ENCODE data around the gene TRA2B. TPM values are rescaled to one million over a fixed set of nuclear protein-coding genes. Genes with fewer than 3 reads are reported as not detected.

TRA2B gene
- total RNA-seq, 1 experiment from 2014 or later = 171 TPM

DNA sequence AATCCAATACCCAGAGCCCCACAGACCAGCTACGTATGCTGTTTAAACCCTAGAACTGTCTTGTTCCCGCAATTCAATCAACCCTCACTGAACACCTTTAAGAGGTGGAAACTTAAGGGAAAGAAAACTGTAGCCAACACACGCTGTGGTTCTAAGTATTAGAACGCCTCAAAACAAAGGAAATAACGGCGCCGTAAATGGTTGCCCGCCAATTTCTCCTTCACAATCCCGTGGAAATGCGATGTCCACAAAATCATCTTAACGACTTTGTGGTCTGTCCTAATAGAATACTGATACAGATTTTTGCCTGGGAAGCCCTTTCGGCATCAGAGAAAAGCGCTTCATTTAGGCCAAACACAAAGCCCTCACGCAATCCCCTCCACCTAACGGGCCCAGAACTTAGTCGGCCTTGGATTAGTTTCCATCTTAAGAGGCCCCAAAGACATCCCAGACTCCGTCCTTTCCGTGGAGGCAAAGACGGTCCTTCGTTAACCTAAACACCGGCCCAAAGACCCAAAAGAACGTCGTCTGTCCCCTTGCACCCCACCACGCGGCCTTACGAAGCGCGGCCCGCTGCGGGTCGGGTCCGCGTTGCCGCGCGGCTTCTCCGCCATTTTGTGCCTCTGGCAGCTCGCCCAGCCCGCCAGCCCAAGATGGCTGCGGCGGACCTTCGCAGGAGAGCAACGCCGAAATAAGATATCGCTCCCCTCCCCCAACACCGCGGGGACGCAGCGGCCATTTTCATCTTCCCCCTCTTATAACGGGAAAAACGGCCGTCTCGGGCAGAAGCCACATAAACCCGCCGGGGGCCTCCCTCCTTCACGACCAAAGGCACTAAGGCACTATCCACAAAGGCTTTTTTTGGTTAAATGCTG lies 763 bp downstream of the TRA2B start:
- BruUV-seq (replicated peaks) = TSS peak; percentile 67
- DNase-seq (ENCODE audit: low read depth, low spot score) = peak; percentile 46
- no peaks in the 10 kb centered on the region for H3K27me3 ChIP-seq (ENCODE audit: control insufficient read depth, insufficient read depth, low read length)
- peak; percentile 80 for ATAC-seq
- ChIA-PET POLR2A (interaction anchor here (0.6 to 1.2 kb wide), 7 partner anchors 10 to 847 kb away, joined by 3 to 11 read pairs (median 3); partner anchors contain the start of gene DNAJB11), CTCF (no interaction called here)
- peaks cover 22% of the 10 kb centered on the region for H3K4me1 ChIP-seq (ENCODE audit: control insufficient read depth, insufficient read depth, low read length)
- TF ChIP-seq TCF7L2 (IDR thresholded peaks at IDR 0.05; ENCODE audit: low read depth, low read length) = peak; percentile 82
- TF ChIP-seq, protein P1, sequence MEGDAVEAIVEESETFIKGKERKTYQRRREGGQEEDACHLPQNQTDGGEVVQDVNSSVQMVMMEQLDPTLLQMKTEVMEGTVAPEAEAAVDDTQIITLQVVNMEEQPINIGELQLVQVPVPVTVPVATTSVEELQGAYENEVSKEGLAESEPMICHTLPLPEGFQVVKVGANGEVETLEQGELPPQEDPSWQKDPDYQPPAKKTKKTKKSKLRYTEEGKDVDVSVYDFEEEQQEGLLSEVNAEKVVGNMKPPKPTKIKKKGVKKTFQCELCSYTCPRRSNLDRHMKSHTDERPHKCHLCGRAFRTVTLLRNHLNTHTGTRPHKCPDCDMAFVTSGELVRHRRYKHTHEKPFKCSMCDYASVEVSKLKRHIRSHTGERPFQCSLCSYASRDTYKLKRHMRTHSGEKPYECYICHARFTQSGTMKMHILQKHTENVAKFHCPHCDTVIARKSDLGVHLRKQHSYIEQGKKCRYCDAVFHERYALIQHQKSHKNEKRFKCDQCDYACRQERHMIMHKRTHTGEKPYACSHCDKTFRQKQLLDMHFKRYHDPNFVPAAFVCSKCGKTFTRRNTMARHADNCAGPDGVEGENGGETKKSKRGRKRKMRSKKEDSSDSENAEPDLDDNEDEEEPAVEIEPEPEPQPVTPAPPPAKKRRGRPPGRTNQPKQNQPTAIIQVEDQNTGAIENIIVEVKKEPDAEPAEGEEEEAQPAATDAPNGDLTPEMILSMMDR (IDR thresholded peaks at IDR 0.05) = no peak
- TF ChIP-seq SIN3A (IDR thresholded peaks at IDR 0.05; ENCODE audit: borderline replicate concordance, insufficient read depth, low read depth, low read length) = peak; percentile 84
- 0 out of 2 replicates have a peak, but pooled peaks have one; percentile 13 for TF ChIP-seq POLR2AphosphoS5 (IDR thresholded peaks at IDR 0.05; ENCODE audit: low read depth, low read length)
- peak in 1 of 2 experiments; percentile 50; a peak in 1 of 4 replicates for TF ChIP-seq REST (IDR thresholded peaks at IDR 0.05; ENCODE audit: insufficient read depth in 1 of 2, low read depth in 2 of 2, low read length in 1 of 2)
- no peaks in the 10 kb centered on the region for H3K9me3 ChIP-seq (ENCODE audit: control insufficient read depth, insufficient read depth, low read depth, low read length)
- H3K4me3 ChIP-seq (ENCODE audit: low read depth in 2 of 2, low read length in 2 of 2) = peak overlapping the region; percentile 79 to 94
- peaks cover 14% of the 10 kb centered on the region for H3K36me3 ChIP-seq (ENCODE audit: control insufficient read depth, insufficient read depth, low read length)
- peak overlapping the region; percentile 99 for H3K27ac ChIP-seq (ENCODE audit: low read length)
- in situ Hi-C loops (cut with HindIII; ENCODE audit: low pct_unique_long_range_greater_than_20kb, low sequenced_read_pairs) = no loop called here
- intact Hi-C loops (cut with micrococcal nuclease; ENCODE audit: unreplicated experiment) = loop anchor here (10.0 kb wide), 1 partner anchor 122 kb away; no protein-coding TSS in a partner anchor

GRCh38 chr3:185936273-185936629 lies 1.6 kb downstream of the TRA2B start:
- DNase-seq (ENCODE audit: low read depth, low spot score) (no peak), ATAC-seq (no peak)
- Histone ChIP-seq H3K4me1 (ENCODE audit: control insufficient read depth, insufficient read depth, low read length) (peaks cover 30% of the 10 kb centered on the region), H3K9me3 (ENCODE audit: control insufficient read depth, insufficient read depth, low read depth, low read length) (no peaks in the 10 kb centered on the region), H3K36me3 (ENCODE audit: control insufficient read depth, insufficient read depth, low read length) (peaks cover 22% of the 10 kb centered on the region), H3K27ac (ENCODE audit: low read length) (peak overlapping the region; percentile 99), H3K27me3 (ENCODE audit: control insufficient read depth, insufficient read depth, low read length) (no peaks in the 10 kb centered on the region), H3K4me3 (ENCODE audit: low read depth in 2 of 2, low read length in 2 of 2) (peak overlapping the region; percentile 79 to 94)
- ChIA-PET POLR2A (interaction anchor here (0.6 kb wide), 2 partner anchors 9 to 130 kb away, joined by 3 to 10 read pairs; no protein-coding TSS in a partner anchor), CTCF (interaction anchor here (0.5 kb wide), 1 partner anchor 128 kb away, joined by 3 read pairs; no protein-coding TSS in a partner anchor)
- in situ Hi-C loops (cut with HindIII; ENCODE audit: low pct_unique_long_range_greater_than_20kb, low sequenced_read_pairs) (no loop called here), intact Hi-C loops (cut with micrococcal nuclease; ENCODE audit: unreplicated experiment) (loop anchor here (10.0 kb wide), 1 partner anchor 121 kb away; no protein-coding TSS in a partner anchor)
- no TSS peak for BruUV-seq (replicated peaks)
- TF ChIP-seq TCF7L2 (IDR thresholded peaks at IDR 0.05; ENCODE audit: low read depth, low read length) (no peak), REST (IDR thresholded peaks at IDR 0.05; ENCODE audit: insufficient read depth in 1 of 2, low read depth in 2 of 2, low read length in 1 of 2) (0 out of 4 replicates have a peak, but pooled peaks of 1 of the 2 experiments have one; percentile 15), SIN3A (IDR thresholded peaks at IDR 0.05; ENCODE audit: borderline replicate concordance, insufficient read depth, low read depth, low read length) (no peak), POLR2AphosphoS5 (IDR thresholded peaks at IDR 0.05; ENCODE audit: low read depth, low read length) (no peak)

Measured in Panc1 (cell line).